Liver (tissue), 9 donors: ENCODE measurements around the gene EML2. TPM values are rescaled to one million over a fixed set of nuclear protein-coding genes. Genes with fewer than 3 reads are reported as not detected.

Source experiments
- DNase-seq: peaks from one replicate; pipeline ENCODE4 v3.0.0-alpha.2; 2017; ENCODE audit warnings: low spot score
- H3K27ac ChIP-seq, 2 donors: one replicate each; pipeline ENCODE4 v1.7.0; 2013; ENCODE audit warnings: inconsistent platforms in 2 of 2, low read length in 2 of 2, control low read depth in 1 of 2, low read depth in 1 of 2, mild to moderate bottlenecking in 1 of 2
- H3K27me3 ChIP-seq, 4 donors: one replicate each; pipeline versions ENCODE4 v1.6.1 to v1.7.0; 2013; ENCODE audit warnings: low read length in 3 of 4, inconsistent platforms in 1 of 4, mild to moderate bottlenecking in 1 of 4, moderate library complexity in 1 of 4; ENCODE audit not compliant: control insufficient read depth in 4 of 4, insufficient read depth in 4 of 4
- H3K36me3 ChIP-seq, 4 donors: one replicate each; pipeline versions ENCODE4 v1.6.1 to v1.7.0; 2013; ENCODE audit warnings: low read length in 3 of 4, mild to moderate bottlenecking in 3 of 4, low read depth in 1 of 4, moderate library complexity in 1 of 4; ENCODE audit not compliant: control insufficient read depth in 4 of 4, insufficient read depth in 3 of 4
- H3K4me1 ChIP-seq, 4 donors: one replicate each; pipeline versions ENCODE4 v1.6.1 to v1.7.0; 2013; ENCODE audit warnings: low read length in 3 of 4, mild to moderate bottlenecking in 3 of 4, moderate library complexity in 1 of 4; ENCODE audit not compliant: control insufficient read depth in 4 of 4, insufficient read depth in 4 of 4
- H3K4me3 ChIP-seq, 3 donors: one replicate each; pipeline versions ENCODE4 v1.6.1 to v1.7.0; 2013; ENCODE audit warnings: low read length in 3 of 3, control low read depth in 1 of 3, low read depth in 1 of 3, mild to moderate bottlenecking in 1 of 3
- H3K9ac ChIP-seq, 2 donors: one replicate each; pipeline ENCODE4 v1.7.0; 2013; ENCODE audit warnings: low read length in 2 of 2, mild to moderate bottlenecking in 2 of 2, moderate library complexity in 2 of 2, control low read depth in 1 of 2, low read depth in 1 of 2
- H3K9me3 ChIP-seq, 4 donors: one replicate each; pipeline versions ENCODE4 v1.6.1 to v1.7.0; 2013; ENCODE audit warnings: low read length in 3 of 4; ENCODE audit not compliant: control insufficient read depth in 4 of 4
- ATF3 ChIP-seq: IDR thresholded peaks from 2 replicates; pipeline ENCODE4 v1.6.1; 2016; ENCODE audit warnings: antibody characterized with exemption
- CTCF ChIP-seq: fragments of 150-350 bp; IDR thresholded peaks from 2 replicates; pipeline ENCODE4 v1.5.1; 2017; ENCODE audit warnings: improper control_type of control experiment, low read depth, low read length; ENCODE audit not compliant: missing input control
- EGR1 ChIP-seq, 2 donors: IDR thresholded peaks; 2 replicates each; pipeline ENCODE4 v1.6.1; 2016 to 2018; ENCODE audit warnings: antibody characterized with exemption in 2 of 2, low read depth in 2 of 2
- FOXA1 ChIP-seq: IDR thresholded peaks from 2 replicates; pipeline ENCODE4 v1.6.1; 2016; ENCODE audit warnings: antibody characterized with exemption
- FOXA2 ChIP-seq: IDR thresholded peaks from 2 replicates; pipeline ENCODE4 v1.6.1; 2016; ENCODE audit warnings: antibody characterized with exemption
- GABPA ChIP-seq, 2 donors: IDR thresholded peaks in 1 of 2; conservative IDR thresholded peaks in 1 of 2; 2 replicates each; pipeline ENCODE4 v1.6.1; 2016; ENCODE audit warnings: antibody characterized with exemption in 2 of 2, mild to moderate bottlenecking in 1 of 2, moderate library complexity in 1 of 2
- HNF4A ChIP-seq, 2 donors: conservative IDR thresholded peaks; 2 replicates each; pipeline ENCODE4 v1.6.1; 2016; ENCODE audit warnings: antibody characterized with exemption in 2 of 2, mild to moderate bottlenecking in 2 of 2
- JUND ChIP-seq, 2 donors: IDR thresholded peaks; 2 replicates each; pipeline ENCODE4 v1.6.1; 2016; ENCODE audit warnings: antibody characterized with exemption in 2 of 2
- MAX ChIP-seq: IDR thresholded peaks from 2 replicates; pipeline ENCODE4 v1.6.1; 2016; ENCODE audit warnings: antibody characterized with exemption
- NR2F2 ChIP-seq: IDR thresholded peaks from 2 replicates; pipeline ENCODE4 v1.6.1; 2016; ENCODE audit warnings: antibody characterized with exemption
- RAD21 ChIP-seq, 2 donors: IDR thresholded peaks; 2 replicates each; pipeline ENCODE4 v1.6.1; 2016; ENCODE audit warnings: antibody characterized with exemption in 2 of 2, mild to moderate bottlenecking in 2 of 2
- REST ChIP-seq: IDR thresholded peaks from 2 replicates; pipeline ENCODE4 v1.6.1; 2016; ENCODE audit warnings: antibody characterized with exemption, mild to moderate bottlenecking
- RXRA ChIP-seq, 2 donors: IDR thresholded peaks; 2 replicates each; pipeline ENCODE4 v1.6.1; 2017 to 2018; ENCODE audit warnings: antibody characterized with exemption in 2 of 2, mild to moderate bottlenecking in 1 of 2
- SP1 ChIP-seq: IDR thresholded peaks from 2 replicates; pipeline ENCODE4 v1.6.1; 2018; ENCODE audit warnings: antibody characterized with exemption, mild to moderate bottlenecking
- TAF1 ChIP-seq: conservative IDR thresholded peaks from 2 replicates; pipeline ENCODE4 v1.6.1; 2016; ENCODE audit warnings: antibody characterized with exemption, mild to moderate bottlenecking
- YY1 ChIP-seq: IDR thresholded peaks from 2 replicates; pipeline ENCODE4 v1.6.1; 2016; ENCODE audit warnings: antibody characterized with exemption, mild to moderate bottlenecking
- ZBTB33 ChIP-seq: IDR thresholded peaks from 2 replicates; pipeline ENCODE4 v1.6.1; 2016; ENCODE audit warnings: antibody characterized with exemption
- WGBS: extraction: QIAGEN DNeasy Blood & Tissue Kit; methylation state at CpG from one replicate; pipeline ENCODE4 v1.1.7; 2013; 5-methylcytosine and 5-hydroxymethylcytosine counted together
- polyA plus RNA-seq, 2 donors: library from polyadenylated mRNA; stranded (reverse) in 1 of 2; unstranded in 1 of 2; fragments of 200-250 nt in 1 of 2; fragments of >200 nt in 1 of 2; fragmentation: Nextera tagmentation in 1 of 2; extraction: Ambion mirVana in 1 of 2; gene quantifications; one replicate each; pipeline versions ENCODE4 v1.2.1 to v1.2.3, GENCODE V29; 2013 to 2015
- total RNA-seq, 2 donors: library from RNA; depleted of rRNA; stranded (reverse); fragments of >200 nt; gene quantifications; one replicate each; pipeline ENCODE4 v1.2.3, GENCODE V29; 2014
- donor health status: healthy.
- donor health status: healthy.
- donor health status: healthy.
- donor health status: healthy.
- donor health status: healthy.

The EML2 gene
- total and polyA plus RNA-seq, 4 donors = 1.1 to 10.4 (median 9.0) TPM

GRCh38 chr19:45643024-45643926 is 4.1 kb upstream of the EML2 start:
- H3K4me1 ChIP-seq = peaks cover 8 to 44% (median 30%) of the 10 kb centered on the region in 4 donors
- TF ChIP-seq HNF4A (conservative IDR thresholded peaks at IDR 0.05) (no peak), ATF3 (no peak), NR2F2 (no peak), GABPA (IDR thresholded peaks at IDR 0.05 in 1 of 2, conservative IDR thresholded peaks at IDR 0.05 in 1 of 2) (no peak), FOXA1 (no peak), RXRA (IDR thresholded peaks at IDR 0.05) (no peak), RAD21 (IDR thresholded peaks at IDR 0.05) (peak; percentile 94 to 97), EGR1 (IDR thresholded peaks at IDR 0.05; ENCODE audit: low read depth in 2 of 2) (no peak), CTCF (peak; percentile 97), MAX (no peak), FOXA2 (no peak)
- no peaks in the 10 kb centered on the region for H3K9me3 ChIP-seq
- H3K27ac ChIP-seq = no peak overlapping the region
- peak; percentile 94 for DNase-seq
- 11% methylated on average over 39 of the region's 39 CpGs for WGBS
- H3K9ac ChIP-seq = no peak overlapping the region
- H3K27me3 ChIP-seq = no peaks in the 10 kb centered on the region
- no peaks in the 10 kb centered on the region for H3K36me3 ChIP-seq
- H3K4me3 ChIP-seq = no peak overlapping the region

- WGBS = 4% methylated on average over 40 of the region's 40 CpGs
- no peaks in the 10 kb centered on the region for H3K27me3 ChIP-seq
- TF ChIP-seq SP1 (no peak), YY1 (no peak), EGR1 (IDR thresholded peaks at IDR 0.05; ENCODE audit: low read depth in 2 of 2) (no peak), JUND (IDR thresholded peaks at IDR 0.05) (no peak), ZBTB33 (no peak), RXRA (IDR thresholded peaks at IDR 0.05) (no peak), TAF1 (no peak), FOXA2 (no peak), MAX (no peak), GABPA (IDR thresholded peaks at IDR 0.05 in 1 of 2, conservative IDR thresholded peaks at IDR 0.05 in 1 of 2) (no peak), HNF4A (conservative IDR thresholded peaks at IDR 0.05) (no peak), REST (no peak), RAD21 (IDR thresholded peaks at IDR 0.05) (no peak), CTCF (no peak)
- no peaks in the 10 kb centered on the region for H3K9me3 ChIP-seq
- H3K36me3 ChIP-seq = no peaks in the 10 kb centered on the region
- no peak overlapping the region for H3K9ac ChIP-seq
- H3K4me3 ChIP-seq = peak overlapping the region; percentile 2 to 19 (median 16)
- H3K27ac ChIP-seq = peak overlapping the region; percentile 71 to 76
- peaks cover 8 to 45% (median 30%) of the 10 kb centered on the region in 4 donors for H3K4me1 ChIP-seq
- peak; percentile 77 for DNase-seq
These were observed 2.3 kb upstream of the EML2 start for GRCh38 chr19:45641274-45642105.
